HG03196 (cell line): ENCODE measurements around the gene TMEM38B.

Experiments
- ATAC-seq: cut with Tn5 transposase; IDR thresholded peaks from one replicate; pipeline ENCODE4 v1.9.1; 2021; ENCODE audit not compliant: unreplicated experiment

Gene TMEM38B

GRCh38 chr9:105694190-105694847, at the start of gene TMEM38B:
Gene TMEM38B, plus strand, starts transcription at chr9:105694541. Its CDS starts 120 bp downstream, at chr9:105694661.
- ATAC-seq = peak; percentile 74

- no peak for ATAC-seq
Observed at GRCh38 chr9:105646879-105647594, 47.3 kb upstream of the TMEM38B start.

- ATAC-seq = no peak
Observed at GRCh38 chr9:105647595-105648349, 46.6 kb upstream of the TMEM38B start.

GRCh38 chr9:105651806-105652205, 42.5 kb upstream of the TMEM38B start:
- no peak for ATAC-seq

GRCh38 chr9:105656131-105656921, 38.0 kb upstream of the TMEM38B start:
- peak; percentile 61 for ATAC-seq

- ATAC-seq = no peak
Observed at GRCh38 chr9:105658351-105658750, 36.0 kb upstream of the TMEM38B start.

GRCh38 chr9:105661011-105661410, 33.3 kb upstream of the TMEM38B start:
- ATAC-seq = no peak

- ATAC-seq = no peak
Observed at GRCh38 chr9:105662184-105663104, 31.9 kb upstream of the TMEM38B start, which contains the start of gene TAL2. Gene TAL2, plus strand, starts transcription at chr9:105662457. Its CDS starts 40 bp downstream, at chr9:105662497.

- ATAC-seq = no peak
Observed at GRCh38 chr9:105663914-105664313, 30.4 kb upstream of the TMEM38B start.

- ATAC-seq = no peak
Observed at GRCh38 chr9:105667867-105668266, 26.5 kb upstream of the TMEM38B start.

GRCh38 chr9:105670315-105670714, 24.0 kb upstream of the TMEM38B start:
- ATAC-seq = no peak

GRCh38 chr9:105670775-105671174, 23.6 kb upstream of the TMEM38B start:
- no peak for ATAC-seq

GRCh38 chr9:105672711-105673234, 21.6 kb upstream of the TMEM38B start:
- ATAC-seq = no peak

GRCh38 chr9:105673850-105674387, 20.4 kb upstream of the TMEM38B start:
- ATAC-seq = no peak

- no peak for ATAC-seq
Observed at GRCh38 chr9:105676351-105676923, 17.9 kb upstream of the TMEM38B start.

GRCh38 chr9:105678163-105678562, 16.2 kb upstream of the TMEM38B start:
- ATAC-seq = no peak

GRCh38 chr9:105678781-105679180, 15.6 kb upstream of the TMEM38B start:
- no peak for ATAC-seq

GRCh38 chr9:105679257-105680022, 14.9 kb upstream of the TMEM38B start:
- ATAC-seq = no peak
